ENCODE results near the gene ACVR1B.

DNA sequence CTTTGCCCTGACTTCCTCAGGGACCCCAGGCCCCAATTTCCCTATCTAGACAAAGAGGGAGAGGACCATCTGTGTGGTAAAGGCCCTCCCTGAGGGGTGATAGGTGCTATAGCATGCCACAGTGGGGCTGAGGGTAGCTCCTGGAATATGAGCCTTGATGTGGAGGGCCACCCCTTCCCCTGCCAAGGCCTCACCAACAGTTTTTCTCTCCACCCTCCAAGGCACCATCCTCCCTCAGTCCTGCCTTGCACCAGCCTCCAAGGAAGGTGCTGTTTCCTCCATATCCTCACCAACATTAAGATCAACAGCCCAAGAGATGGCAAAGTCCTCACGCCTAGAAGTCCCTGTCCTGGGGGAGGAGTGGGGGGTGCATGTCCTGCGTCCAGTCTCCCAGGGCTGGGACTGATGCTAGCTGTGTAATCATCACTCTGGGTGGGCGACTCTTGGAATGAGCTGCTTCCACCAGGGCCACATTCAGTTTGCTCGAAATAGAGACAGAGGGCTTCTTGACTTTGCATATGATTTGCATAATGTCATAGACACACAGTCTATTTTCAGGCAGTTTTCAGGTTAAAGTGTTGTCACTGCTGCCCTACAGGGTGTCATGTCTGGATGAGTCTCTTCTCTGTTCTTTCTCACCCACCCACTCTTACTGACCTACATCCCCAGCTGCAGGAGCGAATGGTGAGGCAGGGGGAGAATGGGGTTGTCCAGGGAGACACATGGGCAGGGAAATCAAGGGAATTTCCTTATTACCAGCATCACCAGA, 26.8 kb upstream of the ACVR1B start:
- TF ChIP-seq CTCF (IDR thresholded peaks at IDR 0.05; ENCODE audit: low read depth, low read length) (no peak), EZH2phosphoT487 (IDR thresholded peaks at IDR 0.05; ENCODE audit: low read depth) (no peak)

Data from OCI-LY3 (cell line).